ENCODE measurements around the gene SNRK. TPM values are rescaled to one million over a fixed set of nuclear protein-coding genes. Genes with fewer than 3 reads are reported as not detected.

SNRK gene
- total and polyA plus RNA-seq, 7 donors, result 10.2 to 47.9 (median 35.1) TPM

DNA sequence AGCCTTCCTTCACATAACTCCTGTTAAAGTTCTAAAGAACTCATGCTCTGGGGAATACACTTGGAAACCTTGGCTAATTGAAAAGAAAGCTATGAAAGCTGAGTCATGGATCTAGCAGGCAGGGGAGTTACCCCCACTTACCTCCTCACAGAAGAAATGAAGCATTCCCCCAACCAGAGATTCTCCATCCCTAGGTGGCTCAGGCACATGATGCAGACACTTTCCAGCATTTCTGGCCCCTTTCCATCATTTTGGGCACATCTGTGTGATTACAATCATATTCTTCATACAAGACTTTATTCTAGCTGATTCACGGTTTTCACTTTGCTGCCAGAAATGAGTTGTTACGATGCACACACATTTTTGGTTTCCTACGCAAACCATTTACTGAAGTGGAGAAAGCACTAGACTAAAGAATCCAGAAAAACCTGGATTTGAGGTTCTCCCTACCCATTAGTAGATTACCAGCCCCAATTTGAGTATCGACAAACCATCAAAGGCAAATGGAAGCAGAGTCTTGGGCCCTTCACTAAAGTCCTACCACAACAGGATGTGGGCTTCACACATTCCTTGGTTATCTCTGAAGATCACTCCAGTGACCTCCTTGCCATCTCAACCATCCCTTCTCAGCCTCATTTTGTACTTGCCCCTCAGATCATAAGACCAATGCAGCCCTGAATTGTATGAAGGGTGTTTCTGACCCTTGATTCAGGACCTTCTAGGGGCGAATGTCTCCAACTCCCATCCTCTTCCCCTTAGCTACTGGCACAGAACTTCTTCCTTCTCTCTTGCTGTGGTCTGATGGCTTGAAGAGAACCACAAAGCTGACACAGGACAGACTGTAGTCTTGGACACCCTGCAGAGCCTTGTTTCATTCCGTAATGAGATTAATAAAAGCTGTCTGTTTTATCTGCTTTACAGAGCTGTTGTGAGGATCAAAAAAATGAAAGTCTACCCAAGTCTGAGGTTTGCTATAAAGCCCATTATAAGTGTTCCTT lies 42.5 kb upstream of the SNRK start:
- Histone ChIP-seq H3K4me3 (no peak overlapping the region), H3K27me3 (no peaks in the 10 kb centered on the region), H3K9me3 (no peaks in the 10 kb centered on the region), H3K36me3 (no peaks in the 10 kb centered on the region), H3K4me1 (peaks cover 0 to 18% (median 13%) of the 10 kb centered on the region in 4 donors), H3K27ac (no peak overlapping the region)
- no peak for DNase-seq
- WGBS, 2 donors, result 71 to 73% methylated on average over 6 of the region's 6 CpGs
- TF ChIP-seq POLR2A (IDR thresholded peaks at IDR 0.05) (no peak), POLR2AphosphoS5 (IDR thresholded peaks at IDR 0.05) (no peak)
- TF ChIP-seq, protein P1, sequence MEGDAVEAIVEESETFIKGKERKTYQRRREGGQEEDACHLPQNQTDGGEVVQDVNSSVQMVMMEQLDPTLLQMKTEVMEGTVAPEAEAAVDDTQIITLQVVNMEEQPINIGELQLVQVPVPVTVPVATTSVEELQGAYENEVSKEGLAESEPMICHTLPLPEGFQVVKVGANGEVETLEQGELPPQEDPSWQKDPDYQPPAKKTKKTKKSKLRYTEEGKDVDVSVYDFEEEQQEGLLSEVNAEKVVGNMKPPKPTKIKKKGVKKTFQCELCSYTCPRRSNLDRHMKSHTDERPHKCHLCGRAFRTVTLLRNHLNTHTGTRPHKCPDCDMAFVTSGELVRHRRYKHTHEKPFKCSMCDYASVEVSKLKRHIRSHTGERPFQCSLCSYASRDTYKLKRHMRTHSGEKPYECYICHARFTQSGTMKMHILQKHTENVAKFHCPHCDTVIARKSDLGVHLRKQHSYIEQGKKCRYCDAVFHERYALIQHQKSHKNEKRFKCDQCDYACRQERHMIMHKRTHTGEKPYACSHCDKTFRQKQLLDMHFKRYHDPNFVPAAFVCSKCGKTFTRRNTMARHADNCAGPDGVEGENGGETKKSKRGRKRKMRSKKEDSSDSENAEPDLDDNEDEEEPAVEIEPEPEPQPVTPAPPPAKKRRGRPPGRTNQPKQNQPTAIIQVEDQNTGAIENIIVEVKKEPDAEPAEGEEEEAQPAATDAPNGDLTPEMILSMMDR (IDR thresholded peaks at IDR 0.05), result no peak
- intact Hi-C loops (cut with DNase I), result no loop called here

- TF ChIP-seq POLR2A (IDR thresholded peaks at IDR 0.05) (no peak), EP300 (IDR thresholded peaks at IDR 0.05) (no peak), POLR2AphosphoS5 (IDR thresholded peaks at IDR 0.05) (no peak)
- TF ChIP-seq, protein P1 (IDR thresholded peaks at IDR 0.05), result no peak
- Histone ChIP-seq H3K36me3 (no peaks in the 10 kb centered on the region), H3K4me1 (peaks cover 0 to 18% (median 13%) of the 10 kb centered on the region in 4 donors), H3K27ac (no peak overlapping the region), H3K9me3 (no peaks in the 10 kb centered on the region), H3K4me3 (no peak overlapping the region), H3K27me3 (no peaks in the 10 kb centered on the region)
- intact Hi-C loops (cut with DNase I), result no loop called here
- DNase-seq, result no peak
Measured at GRCh38 chr3:43244694-43245093, 41.6 kb upstream of the SNRK start.

GRCh38 chr3:43246976-43247375 lies 39.4 kb upstream of the SNRK start:
- WGBS, 2 donors, result 29 to 69% methylated on average over 2 of the region's 2 CpGs
- Histone ChIP-seq H3K27me3 (no peaks in the 10 kb centered on the region), H3K4me1 (peaks cover 0 to 18% (median 13%) of the 10 kb centered on the region in 4 donors), H3K27ac (no peak overlapping the region), H3K9me3 (no peaks in the 10 kb centered on the region), H3K36me3 (no peaks in the 10 kb centered on the region), H3K4me3 (no peak overlapping the region)
- no peak for TF ChIP-seq EP300 (IDR thresholded peaks at IDR 0.05)
- TF ChIP-seq POLR2AphosphoS5 (IDR thresholded peaks at IDR 0.05), result no peak
- TF ChIP-seq, protein P1 (IDR thresholded peaks at IDR 0.05), result no peak
- TF ChIP-seq POLR2A (IDR thresholded peaks at IDR 0.05), result no peak
- intact Hi-C loops (cut with DNase I), result no loop called here
- DNase-seq, result no peak

- no peaks in the 10 kb centered on the region for H3K36me3 ChIP-seq
- intact Hi-C loops (cut with DNase I), result no loop called here
- TF ChIP-seq POLR2A (IDR thresholded peaks at IDR 0.05) (no peak), EP300 (IDR thresholded peaks at IDR 0.05) (no peak), POLR2AphosphoS5 (IDR thresholded peaks at IDR 0.05) (no peak)
- TF ChIP-seq, protein P1 (IDR thresholded peaks at IDR 0.05), result no peak
- H3K27ac ChIP-seq, result no peak overlapping the region
- 61 to 65% methylated on average over 3 of the region's 3 CpGs for WGBS, 2 donors
- no peaks in the 10 kb centered on the region for H3K27me3 ChIP-seq
- peaks cover 0 to 23% (median 17%) of the 10 kb centered on the region in 4 donors for H3K4me1 ChIP-seq
- no peak overlapping the region for H3K4me3 ChIP-seq
- no peak for DNase-seq
- no peaks in the 10 kb centered on the region for H3K9me3 ChIP-seq
Measured at GRCh38 chr3:43247561-43248184, 38.7 kb upstream of the SNRK start.
